ENCODE data around the gene KLHL25.

Gene KLHL25

DNA sequence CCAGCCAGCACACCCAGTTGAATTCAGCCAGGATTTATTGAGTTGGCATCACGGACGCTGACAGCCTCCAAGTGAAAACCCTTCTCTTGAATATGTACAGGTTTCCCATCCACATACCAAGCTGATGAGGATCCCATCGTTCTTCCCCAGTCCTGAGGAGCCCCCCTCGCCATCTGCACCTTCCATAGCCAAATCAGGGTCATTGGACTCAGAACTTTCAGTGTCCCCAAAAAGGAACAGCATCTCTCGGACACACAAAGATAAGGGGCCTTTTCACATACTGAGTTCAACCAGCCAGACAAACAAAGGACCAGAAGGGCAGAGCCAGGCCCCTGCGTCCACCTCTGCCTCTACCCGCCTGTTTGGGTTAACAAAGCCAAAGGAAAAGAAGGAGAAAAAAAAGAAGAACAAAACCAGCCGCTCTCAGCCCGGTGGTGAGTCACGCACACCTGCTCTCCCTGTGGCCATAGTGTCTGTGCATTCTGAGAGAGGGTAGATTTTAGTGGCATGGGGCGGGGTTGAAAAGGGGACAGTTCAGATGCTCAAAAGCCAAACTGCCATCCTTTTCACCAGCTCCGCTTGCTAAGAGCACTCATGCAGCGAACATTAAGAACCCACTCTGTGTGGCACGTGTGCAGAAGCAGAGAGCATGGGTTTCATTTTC lies 51.2 kb downstream of the KLHL25 start:
- TF ChIP-seq, protein P1, sequence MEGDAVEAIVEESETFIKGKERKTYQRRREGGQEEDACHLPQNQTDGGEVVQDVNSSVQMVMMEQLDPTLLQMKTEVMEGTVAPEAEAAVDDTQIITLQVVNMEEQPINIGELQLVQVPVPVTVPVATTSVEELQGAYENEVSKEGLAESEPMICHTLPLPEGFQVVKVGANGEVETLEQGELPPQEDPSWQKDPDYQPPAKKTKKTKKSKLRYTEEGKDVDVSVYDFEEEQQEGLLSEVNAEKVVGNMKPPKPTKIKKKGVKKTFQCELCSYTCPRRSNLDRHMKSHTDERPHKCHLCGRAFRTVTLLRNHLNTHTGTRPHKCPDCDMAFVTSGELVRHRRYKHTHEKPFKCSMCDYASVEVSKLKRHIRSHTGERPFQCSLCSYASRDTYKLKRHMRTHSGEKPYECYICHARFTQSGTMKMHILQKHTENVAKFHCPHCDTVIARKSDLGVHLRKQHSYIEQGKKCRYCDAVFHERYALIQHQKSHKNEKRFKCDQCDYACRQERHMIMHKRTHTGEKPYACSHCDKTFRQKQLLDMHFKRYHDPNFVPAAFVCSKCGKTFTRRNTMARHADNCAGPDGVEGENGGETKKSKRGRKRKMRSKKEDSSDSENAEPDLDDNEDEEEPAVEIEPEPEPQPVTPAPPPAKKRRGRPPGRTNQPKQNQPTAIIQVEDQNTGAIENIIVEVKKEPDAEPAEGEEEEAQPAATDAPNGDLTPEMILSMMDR (IDR thresholded peaks at IDR 0.05): no peak

DNA sequence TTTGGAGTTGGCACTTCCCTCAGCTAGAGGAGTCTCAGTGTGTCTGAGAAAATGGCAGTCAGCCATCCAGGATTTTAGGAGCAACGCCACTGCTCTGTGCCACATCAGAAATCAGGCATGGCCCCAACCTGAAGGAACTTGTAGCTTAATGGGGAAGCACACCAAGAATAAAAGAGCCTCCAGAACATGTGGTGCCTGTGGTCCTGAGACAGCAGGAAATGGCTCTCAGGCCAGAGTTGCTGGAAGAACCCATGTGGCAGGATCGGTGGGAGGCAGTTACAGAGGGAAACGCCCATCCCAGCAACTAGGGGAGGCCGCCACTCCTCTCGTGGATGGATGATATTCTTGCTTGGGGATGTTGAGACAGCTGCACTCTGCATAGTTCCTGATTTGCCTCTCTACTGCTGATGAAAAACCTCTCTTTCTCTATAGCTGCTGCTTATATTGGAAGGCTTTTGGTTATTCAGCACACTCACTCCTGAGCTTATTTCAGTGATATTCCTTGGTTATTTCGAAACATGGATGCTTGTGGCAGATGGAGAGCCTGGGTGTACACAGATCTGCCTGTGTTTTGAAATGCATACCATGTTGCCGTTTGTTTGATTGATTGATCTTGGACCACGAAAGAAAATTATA lies 52.4 kb downstream of the KLHL25 start:
- TF ChIP-seq, protein P1 (IDR thresholded peaks at IDR 0.05): no peak

DNA sequence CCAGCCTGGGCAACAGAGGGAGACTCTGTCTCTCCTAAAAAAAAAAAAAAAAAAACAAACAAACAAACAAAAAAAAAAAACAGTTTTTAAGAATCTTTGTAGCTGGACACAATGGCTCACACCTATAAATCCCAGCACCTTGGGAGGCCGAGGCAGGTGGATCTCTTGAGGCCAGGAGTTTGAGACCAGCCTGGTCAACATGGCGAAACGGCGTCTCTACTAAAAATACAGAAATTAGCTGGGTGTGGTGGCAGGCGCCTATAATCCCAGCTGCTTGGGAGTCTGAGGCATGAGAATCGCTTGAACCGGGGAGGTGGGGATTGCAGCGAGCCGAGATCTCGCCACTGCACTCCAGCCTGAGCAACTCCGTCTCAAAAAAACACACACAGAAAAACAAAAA lies 53.1 kb downstream of the KLHL25 start:
- TF ChIP-seq, protein P1 (IDR thresholded peaks at IDR 0.05): no peak

DNA sequence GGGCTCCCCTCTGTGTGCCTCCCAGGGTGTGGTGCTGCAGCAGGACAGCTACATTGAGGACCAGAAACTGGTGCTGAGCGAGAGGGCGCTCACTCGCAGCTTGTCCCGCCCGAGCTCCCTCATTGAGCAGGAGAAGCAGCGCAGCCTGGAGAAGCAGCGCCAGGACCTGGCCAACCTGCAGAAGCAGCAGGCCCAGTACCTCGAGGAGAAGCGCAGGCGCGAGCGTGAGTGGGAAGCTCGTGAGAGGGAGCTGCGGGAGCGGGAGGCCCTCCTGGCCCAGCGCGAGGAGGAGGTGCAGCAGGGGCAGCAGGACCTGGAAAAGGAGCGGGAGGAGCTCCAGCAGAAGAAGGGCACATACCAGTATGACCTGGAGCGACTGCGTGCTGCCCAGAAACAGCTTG lies 53.7 kb downstream of the KLHL25 start:
- TF ChIP-seq, protein P1 (IDR thresholded peaks at IDR 0.05): no peak

DNA sequence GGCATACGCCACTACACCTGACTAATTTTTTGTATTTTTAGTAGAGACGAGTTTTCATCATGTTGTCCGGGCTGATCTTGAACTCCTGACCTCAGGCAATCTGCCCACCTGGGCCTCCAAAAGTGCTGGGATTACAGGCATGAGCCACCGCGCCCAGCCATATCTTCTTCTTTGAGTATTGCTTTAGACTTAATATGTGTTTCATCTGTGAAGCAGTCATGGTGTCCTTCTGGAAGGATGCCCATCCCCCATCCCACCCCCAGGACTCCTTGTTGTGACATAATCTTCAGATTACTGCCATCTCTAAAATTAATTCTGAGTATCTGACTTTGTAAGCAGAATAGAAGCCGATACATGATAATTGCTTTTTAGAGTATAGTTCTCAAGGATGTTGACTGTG lies 57.7 kb downstream of the KLHL25 start:
- TF ChIP-seq, protein P1 (IDR thresholded peaks at IDR 0.05): no peak

DNA sequence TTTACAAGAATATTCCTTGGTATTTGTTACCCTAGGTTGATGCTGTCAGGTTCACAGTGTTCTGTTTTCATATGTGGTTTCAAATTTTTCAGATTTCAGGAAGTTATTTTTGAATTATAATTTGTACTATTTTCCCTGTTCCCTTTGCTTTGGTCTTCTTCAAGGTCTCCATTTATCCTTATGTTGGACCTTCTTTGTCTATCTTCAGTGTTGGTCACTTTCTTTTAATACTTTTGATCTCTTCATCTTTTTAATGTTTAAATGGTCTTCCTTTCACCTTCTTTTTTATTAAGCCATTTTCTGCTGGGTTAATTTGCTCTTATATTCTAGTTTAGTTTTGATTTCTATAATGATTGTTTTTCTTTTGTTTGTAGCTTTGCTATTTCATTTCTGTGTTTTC lies 61.3 kb downstream of the KLHL25 start:
- TF ChIP-seq, protein P1 (IDR thresholded peaks at IDR 0.05): no peak

DNA sequence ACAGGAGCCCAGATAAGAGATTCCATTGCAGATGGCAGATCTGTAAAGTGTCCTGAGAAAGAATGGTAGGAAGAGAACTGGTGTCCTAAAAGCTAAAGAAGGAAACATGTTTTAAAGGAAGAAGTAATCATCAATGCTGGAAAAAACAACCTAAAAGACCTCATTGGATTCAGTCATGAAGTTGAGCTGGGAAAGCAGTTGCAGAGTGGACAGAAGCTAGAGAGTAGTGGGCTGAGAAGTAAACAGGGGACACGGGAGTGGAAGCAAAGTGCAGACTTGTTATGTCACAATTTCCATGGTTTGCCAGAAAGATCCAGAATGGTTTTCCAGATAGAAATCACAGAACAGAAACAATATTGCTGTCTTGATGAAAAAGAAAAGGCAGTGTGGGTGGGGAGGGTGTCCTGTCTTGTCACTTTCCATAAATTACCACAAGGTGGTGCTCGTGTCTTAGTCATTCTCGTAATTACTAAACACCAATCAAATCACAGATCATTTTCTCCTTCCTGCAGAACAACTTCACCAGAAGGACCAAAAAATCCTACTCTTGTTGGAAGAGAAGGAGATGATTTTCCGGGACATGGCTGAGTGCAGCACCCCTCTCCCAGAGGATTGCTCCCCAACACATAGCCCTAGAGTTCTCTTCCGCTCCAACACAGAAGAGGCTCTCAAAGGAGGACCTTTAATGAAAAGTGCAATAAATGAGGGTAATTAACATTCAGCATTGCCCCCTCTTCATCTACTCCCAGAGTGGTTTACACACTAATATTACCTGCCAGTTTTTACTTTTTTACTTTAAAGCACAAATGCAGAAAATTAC lies 64.5 kb downstream of the KLHL25 start:
- TF ChIP-seq, protein P1 (IDR thresholded peaks at IDR 0.05): peak; percentile 79

Data from LNCAP (cell line).